Activated CD8-positive, alpha-beta memory T cell treated with anti-CD3 and anti-CD28 coated beads for 24 hours (primary cell): Measurements from ENCODE around the gene FCN3.

Source experiments
- DNase-seq: peaks from one replicate; pipeline ENCODE4 v3.0.0-alpha.2; 2020

Gene FCN3

DNA sequence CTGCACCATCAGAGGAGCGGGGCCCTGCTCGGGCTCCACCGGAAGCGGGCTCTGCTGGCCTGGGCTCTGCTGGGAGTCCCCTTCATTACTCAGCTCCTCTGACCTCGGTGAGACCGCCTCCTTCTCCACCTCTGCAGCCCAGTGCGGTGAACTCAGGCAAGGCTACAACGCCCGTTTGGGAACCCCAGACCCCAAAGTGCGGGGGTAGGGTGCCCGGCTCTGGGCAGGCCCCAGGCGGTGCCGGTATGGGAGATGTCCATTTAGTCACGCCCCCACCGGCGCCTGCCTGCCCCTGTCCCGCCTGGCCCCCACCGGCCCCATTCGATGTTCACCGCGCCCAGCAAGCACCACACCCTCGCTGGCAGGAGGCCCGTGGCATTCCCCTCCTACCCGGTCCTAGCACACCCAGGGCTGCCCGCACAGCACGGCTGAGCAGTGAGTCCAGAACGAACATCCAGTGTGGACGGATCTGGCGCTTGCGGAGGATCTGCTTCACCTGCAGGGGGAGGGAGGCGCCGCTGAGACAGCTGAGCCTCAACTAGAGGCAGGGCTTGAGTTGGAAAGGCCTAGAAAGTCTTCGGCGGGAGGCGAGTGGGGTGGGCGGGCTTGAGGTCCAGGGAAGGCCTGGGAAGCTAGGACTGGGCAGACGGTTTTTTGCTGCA lies 17.9 kb downstream of the FCN3 start:
- DNase-seq = peak; percentile 67

GRCh38 chr1:27356277-27356618 lies 18.4 kb downstream of the FCN3 start:
- no peak for DNase-seq

DNA sequence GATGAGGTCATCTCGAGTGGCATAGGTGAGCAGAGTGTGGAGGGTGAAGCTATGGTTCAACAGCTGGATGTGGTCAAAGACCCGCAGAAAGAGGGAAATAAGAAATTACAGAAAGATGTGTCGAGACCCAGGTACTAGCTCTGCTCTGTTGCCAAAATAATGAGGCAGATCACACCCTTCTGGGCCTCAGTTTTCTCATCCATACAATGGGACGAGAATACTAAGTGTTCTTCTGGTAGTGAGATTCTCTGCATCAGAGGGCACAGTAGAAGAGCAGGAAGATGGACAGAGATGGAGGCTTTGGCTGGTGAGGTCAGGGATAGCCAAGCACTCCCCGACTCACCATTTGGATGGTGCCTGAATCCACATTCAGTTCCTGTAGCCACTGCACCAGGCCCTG lies 18.9 kb downstream of the FCN3 start:
- no peak for DNase-seq

DNA sequence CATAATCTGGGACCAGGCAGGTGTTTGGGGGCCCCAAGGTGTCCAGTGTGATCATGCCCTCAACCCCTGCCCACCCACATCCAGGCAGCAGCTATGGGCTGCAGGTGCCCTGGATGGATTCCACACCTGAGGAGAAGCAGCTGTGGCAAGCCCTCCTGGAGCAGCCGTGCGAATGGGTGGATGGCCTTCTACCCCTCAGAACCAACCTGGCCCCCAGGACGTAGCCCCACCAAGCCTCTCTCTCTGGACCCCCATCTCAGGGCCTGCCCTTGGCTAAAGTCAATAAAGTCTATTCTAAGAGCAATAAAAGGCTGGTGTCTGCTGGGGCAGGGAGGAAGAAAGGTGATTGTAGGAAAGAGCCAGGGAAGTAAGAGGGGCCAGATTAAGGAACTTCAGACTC lies 21.0 kb downstream of the FCN3 start:
- DNase-seq = no peak

- no peak for DNase-seq
These were observed 21.5 kb downstream of the FCN3 start for GRCh38 chr1:27353166-27353565.

GRCh38 chr1:27351541-27352107 lies 23.0 kb downstream of the FCN3 start:
- no peak for DNase-seq

DNA sequence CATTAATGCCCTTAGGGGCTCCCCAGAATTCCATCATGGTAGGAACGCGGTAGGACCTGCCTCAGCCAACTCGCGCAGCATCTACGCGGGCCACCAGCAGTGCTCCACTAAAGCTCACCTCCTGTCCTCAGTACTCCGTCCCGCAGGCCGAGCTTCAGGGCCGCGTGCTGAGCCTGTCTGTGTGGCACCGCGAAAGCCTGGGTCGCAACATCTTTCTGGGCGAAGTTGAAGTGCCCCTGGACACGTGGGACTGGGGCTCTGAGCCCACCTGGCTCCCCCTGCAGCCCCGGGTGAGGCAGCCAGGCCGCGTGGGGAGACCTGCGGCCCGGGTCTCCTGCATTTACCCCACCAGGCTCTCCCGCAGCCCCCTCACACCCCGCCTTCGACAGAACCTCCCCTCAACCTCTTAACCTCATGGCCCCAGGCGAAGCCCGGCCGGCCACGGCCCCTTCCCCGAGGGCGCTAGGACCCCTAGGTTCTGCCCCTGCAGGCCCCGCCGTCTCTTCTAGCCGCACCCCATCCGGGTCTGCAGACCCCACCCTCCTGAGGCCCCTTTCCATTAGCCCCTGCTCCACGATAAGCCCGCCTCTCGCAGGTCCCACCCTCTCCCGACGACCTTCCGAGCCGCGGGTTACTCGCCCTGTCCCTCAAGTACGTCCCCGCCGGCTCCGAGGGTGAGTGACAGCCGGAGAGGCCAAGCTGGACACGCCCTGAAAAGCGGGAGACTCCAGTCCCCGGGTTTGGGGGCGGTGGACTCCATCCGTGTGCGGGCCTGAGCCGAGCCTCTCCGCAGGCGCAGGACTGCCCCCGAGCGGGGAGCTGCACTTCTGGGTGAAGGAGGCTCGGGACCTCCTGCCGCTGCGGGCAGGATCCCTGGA lies 23.7 kb downstream of the FCN3 start:
- DNase-seq = no peak

- no peak for DNase-seq
These were observed 24.6 kb downstream of the FCN3 start for GRCh38 chr1:27349784-27350662.

- DNase-seq = peak; percentile 76
These were observed 25.5 kb downstream of the FCN3 start for GRCh38 chr1:27348861-27349783.

- DNase-seq = no peak
These were observed 27.5 kb downstream of the FCN3 start for GRCh38 chr1:27346991-27347624.

DNA sequence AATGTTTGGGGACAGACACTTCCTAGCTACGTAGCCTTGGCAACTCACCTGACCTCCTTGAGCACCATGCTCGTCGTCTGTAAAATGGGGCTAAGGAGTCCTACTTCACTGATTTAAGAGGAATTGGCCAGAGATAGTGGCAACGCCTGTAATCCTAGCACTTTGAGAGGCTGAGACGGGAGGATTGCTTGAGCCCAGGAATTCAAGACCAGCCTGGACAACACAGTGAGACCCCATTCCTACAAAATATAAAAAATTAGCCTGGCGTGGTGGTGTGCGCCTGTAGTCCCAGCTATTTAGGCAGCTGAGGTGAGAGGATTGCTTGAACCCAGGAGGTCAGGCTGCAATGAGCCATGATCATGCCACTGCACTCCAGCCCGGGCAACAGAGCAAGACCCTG lies 28.3 kb downstream of the FCN3 start:
- no peak for DNase-seq

DNA sequence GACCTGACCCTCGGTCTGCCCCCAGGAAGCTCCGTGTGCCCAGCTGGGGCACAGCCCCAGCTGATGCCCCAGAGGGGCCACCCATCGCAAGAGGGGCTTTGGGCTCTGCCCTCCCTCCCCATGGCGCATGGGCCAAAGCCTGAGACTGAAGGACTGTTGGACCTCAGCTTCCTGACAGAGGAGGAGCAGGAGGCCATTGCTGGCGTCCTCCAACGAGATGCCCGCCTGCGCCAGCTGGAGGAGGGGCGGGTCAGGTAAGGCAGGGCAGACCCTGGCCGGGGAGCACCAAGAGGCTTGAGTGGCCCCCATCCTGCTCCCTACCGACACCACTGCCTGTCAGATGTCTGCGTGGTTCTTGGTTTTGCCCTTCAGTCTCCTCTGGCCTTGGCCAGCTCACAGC lies 29.4 kb downstream of the FCN3 start:
- DNase-seq = no peak

- DNase-seq = no peak
These were observed 31.0 kb downstream of the FCN3 start for GRCh38 chr1:27343639-27344025.

DNA sequence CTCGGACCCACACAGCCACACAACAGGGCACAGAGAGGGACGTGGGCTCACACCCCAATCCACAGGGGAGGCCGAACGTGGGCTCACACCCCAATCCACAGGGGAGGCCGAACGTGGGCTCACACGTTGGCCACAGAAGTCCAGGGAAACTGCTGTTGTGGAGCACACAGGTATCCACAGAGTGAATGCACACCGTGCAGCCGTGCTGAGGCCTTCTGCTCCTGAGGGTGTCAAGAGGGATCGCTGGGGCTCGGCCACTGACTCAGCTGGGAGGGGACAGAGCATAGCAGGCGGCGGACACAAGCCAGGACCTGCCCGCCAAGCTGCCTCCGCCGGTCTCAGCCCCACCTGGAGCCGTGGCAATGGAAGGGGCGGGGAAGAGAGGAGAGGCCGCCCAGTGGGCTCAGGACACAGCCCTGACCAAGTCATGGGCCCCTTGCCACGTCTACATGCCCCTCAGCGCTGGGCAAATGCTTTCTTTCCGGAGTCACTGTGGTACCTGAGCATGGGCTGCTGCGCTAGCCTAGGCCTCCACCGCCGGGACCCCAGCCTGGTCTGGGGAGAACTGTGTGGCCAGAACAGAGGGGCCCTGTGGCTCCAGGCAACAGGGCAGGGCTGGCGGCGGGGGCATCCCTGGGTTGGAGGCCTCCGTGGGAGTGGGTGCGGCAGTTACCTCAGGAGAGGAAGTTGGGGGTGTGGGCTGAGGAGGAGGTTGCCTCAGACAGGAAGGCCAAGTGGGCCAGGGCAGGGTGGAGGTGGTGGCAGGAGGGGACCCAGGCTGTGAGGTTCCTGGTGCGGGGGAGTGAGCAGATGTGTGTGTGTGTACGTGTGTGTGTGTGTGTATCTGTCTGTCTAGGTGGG lies 31.6 kb downstream of the FCN3 start:
- DNase-seq = peak; percentile 83

- peak; percentile 75 for DNase-seq
These were observed 32.2 kb downstream of the FCN3 start for GRCh38 chr1:27342391-27342777.

- peak; percentile 87 for DNase-seq
These were observed 32.9 kb downstream of the FCN3 start, which contains the start of gene SYTL1 for GRCh38 chr1:27341525-27342252. Gene SYTL1, plus strand, starts transcription at chr1:27342022. Its CDS starts 3,313 bp downstream, at chr1:27345335.

DNA sequence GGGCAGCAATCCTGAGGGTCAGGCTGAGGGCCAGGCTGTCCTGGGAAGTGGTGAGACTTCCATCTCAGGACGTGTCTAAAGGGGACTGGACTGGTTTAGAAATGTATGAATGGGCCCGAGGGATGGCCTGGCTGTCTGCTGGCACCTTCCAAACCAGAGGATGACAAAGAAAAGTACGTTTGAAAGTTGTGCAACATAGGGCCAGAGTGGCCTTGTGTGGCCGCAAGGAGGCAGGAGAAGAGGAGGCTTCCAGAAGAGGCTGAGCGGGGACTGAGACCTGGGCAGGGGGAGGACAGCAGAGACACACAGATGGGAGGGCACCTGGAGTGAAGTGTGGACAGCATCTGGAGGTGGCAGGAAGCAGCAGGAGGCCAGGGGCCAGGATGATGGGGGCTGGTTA lies 35.4 kb downstream of the FCN3 start:
- DNase-seq = no peak

DNA sequence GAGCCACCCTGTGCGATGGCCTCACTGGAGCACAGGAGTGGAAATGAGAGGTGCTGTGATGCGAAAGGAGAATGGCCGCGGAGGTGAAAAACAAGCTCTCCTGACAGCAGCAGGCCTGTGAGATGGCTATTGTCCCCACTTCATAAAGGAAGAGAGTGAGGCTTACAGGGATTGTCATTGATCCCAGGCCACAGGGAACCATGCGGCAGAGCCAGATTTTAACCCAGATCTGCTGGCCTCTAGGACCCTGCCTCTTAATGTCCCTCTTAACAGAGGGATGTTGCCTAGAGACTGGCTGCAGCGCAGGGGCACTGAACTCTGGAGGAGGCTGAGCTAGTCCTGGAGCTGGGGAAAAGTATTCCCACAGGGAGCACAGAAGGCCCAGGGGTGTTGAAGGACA lies 35.9 kb downstream of the FCN3 start:
- DNase-seq = no peak

GRCh38 chr1:27336756-27337155 lies 37.9 kb downstream of the FCN3 start:
- no peak for DNase-seq
